ENCODE results near the gene WDR72. TPM values are rescaled to one million over a fixed set of nuclear protein-coding genes. Genes with fewer than 3 reads are reported as not detected.

The WDR72 gene
- polyA plus RNA-seq, 1 of the 3 experiments (the other 2 are of a cell fraction), result 0.02 TPM

DNA sequence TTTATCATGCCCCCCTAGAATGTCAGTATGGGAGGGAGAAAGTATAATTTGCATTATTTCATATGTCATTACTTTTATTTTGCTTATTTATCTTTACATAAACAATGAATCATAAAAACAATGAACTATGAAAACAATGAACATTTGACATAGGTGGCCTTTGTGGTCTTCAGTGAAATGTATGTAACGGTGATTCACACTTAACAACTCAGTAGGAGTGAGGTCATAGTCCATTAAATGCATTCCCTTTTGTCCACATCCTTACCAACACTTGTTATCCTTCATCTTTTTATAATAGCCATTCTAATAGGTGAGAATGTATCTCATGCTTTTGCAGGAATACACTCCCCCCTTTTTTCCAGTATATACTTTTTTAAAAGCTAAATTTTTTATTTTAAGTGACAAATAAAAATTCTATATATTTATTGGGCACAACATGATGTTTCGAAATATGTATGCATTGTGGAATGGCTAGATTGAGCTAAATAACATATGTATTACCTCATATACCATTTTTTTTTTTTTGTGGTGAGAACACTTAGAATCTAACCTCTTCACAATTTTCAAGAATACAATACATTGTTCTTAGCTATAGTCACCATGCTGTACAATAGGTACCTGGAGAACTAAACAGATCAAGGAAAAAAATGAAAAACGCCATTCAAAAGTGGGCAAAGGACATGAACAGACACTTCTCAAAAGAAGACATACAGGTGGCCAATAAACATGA is 189.5 kb downstream of the WDR72 start:
- H3K9me3 ChIP-seq, result no peaks in the 10 kb centered on the region
- no peaks in the 10 kb centered on the region for H3F3A ChIP-seq (replicated peaks; ENCODE audit: insufficient read depth)
- no peak overlapping the region for H3K9ac ChIP-seq
- DNase-seq, result no peak
- no peaks in the 10 kb centered on the region for H3K79me2 ChIP-seq (ENCODE audit: insufficient read depth)
- CTCF ChIA-PET, result no interaction called here
- H3K27ac ChIP-seq (ENCODE audit: low read depth in 2 of 2, low read length in 1 of 2), result no peak overlapping the region
- no peak overlapping the region for H3K4me3 ChIP-seq (ENCODE audit: low read depth in 2 of 2, low read length in 1 of 2)
- WGBS (ENCODE audit: low lambda C conversion rate), result 11% methylated on average over 3 of the region's 3 CpGs
- no peaks in the 10 kb centered on the region for H3K27me3 ChIP-seq (ENCODE audit: insufficient read depth)
- H4K20me1 ChIP-seq (ENCODE audit: insufficient read depth), result no peaks in the 10 kb centered on the region
- H2AFZ ChIP-seq (ENCODE audit: low read depth), result no peak overlapping the region
- POLR2A ChIA-PET, result no interaction called here
- H3K36me3 ChIP-seq (replicated peaks in 1 of 2; ENCODE audit: control insufficient read depth in 1 of 2, insufficient read depth in 2 of 2, low read length in 1 of 2), result no peaks in the 10 kb centered on the region
- TF ChIP-seq, protein P1, sequence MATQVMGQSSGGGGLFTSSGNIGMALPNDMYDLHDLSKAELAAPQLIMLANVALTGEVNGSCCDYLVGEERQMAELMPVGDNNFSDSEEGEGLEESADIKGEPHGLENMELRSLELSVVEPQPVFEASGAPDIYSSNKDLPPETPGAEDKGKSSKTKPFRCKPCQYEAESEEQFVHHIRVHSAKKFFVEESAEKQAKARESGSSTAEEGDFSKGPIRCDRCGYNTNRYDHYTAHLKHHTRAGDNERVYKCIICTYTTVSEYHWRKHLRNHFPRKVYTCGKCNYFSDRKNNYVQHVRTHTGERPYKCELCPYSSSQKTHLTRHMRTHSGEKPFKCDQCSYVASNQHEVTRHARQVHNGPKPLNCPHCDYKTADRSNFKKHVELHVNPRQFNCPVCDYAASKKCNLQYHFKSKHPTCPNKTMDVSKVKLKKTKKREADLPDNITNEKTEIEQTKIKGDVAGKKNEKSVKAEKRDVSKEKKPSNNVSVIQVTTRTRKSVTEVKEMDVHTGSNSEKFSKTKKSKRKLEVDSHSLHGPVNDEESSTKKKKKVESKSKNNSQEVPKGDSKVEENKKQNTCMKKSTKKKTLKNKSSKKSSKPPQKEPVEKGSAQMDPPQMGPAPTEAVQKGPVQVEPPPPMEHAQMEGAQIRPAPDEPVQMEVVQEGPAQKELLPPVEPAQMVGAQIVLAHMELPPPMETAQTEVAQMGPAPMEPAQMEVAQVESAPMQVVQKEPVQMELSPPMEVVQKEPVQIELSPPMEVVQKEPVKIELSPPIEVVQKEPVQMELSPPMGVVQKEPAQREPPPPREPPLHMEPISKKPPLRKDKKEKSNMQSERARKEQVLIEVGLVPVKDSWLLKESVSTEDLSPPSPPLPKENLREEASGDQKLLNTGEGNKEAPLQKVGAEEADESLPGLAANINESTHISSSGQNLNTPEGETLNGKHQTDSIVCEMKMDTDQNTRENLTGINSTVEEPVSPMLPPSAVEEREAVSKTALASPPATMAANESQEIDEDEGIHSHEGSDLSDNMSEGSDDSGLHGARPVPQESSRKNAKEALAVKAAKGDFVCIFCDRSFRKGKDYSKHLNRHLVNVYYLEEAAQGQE (IDR thresholded peaks at IDR 0.05; ENCODE audit: low read depth, low read length), result no peak
- TF ChIP-seq RFX5 (IDR thresholded peaks at IDR 0.05; ENCODE audit: low read length), result no peak
- TF ChIP-seq EZH2phosphoT487 (IDR thresholded peaks at IDR 0.05; ENCODE audit: borderline replicate concordance, low read depth), result no peak
- TF ChIP-seq TEAD4 (IDR thresholded peaks at IDR 0.05; ENCODE audit: borderline replicate concordance, insufficient read depth), result no peak
- no peak for TF ChIP-seq JUND (IDR thresholded peaks at IDR 0.05)
- no peak for TF ChIP-seq RCOR1 (IDR thresholded peaks at IDR 0.05; ENCODE audit: low read length)
- no peak for TF ChIP-seq FOXM1 (IDR thresholded peaks at IDR 0.05; ENCODE audit: low read depth)
- no peak for TF ChIP-seq YY1 (IDR thresholded peaks at IDR 0.05; ENCODE audit: low read depth)
- TF ChIP-seq, protein P2, sequence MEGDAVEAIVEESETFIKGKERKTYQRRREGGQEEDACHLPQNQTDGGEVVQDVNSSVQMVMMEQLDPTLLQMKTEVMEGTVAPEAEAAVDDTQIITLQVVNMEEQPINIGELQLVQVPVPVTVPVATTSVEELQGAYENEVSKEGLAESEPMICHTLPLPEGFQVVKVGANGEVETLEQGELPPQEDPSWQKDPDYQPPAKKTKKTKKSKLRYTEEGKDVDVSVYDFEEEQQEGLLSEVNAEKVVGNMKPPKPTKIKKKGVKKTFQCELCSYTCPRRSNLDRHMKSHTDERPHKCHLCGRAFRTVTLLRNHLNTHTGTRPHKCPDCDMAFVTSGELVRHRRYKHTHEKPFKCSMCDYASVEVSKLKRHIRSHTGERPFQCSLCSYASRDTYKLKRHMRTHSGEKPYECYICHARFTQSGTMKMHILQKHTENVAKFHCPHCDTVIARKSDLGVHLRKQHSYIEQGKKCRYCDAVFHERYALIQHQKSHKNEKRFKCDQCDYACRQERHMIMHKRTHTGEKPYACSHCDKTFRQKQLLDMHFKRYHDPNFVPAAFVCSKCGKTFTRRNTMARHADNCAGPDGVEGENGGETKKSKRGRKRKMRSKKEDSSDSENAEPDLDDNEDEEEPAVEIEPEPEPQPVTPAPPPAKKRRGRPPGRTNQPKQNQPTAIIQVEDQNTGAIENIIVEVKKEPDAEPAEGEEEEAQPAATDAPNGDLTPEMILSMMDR (IDR thresholded peaks at IDR 0.05), result no peak
- TF ChIP-seq, protein P3, sequence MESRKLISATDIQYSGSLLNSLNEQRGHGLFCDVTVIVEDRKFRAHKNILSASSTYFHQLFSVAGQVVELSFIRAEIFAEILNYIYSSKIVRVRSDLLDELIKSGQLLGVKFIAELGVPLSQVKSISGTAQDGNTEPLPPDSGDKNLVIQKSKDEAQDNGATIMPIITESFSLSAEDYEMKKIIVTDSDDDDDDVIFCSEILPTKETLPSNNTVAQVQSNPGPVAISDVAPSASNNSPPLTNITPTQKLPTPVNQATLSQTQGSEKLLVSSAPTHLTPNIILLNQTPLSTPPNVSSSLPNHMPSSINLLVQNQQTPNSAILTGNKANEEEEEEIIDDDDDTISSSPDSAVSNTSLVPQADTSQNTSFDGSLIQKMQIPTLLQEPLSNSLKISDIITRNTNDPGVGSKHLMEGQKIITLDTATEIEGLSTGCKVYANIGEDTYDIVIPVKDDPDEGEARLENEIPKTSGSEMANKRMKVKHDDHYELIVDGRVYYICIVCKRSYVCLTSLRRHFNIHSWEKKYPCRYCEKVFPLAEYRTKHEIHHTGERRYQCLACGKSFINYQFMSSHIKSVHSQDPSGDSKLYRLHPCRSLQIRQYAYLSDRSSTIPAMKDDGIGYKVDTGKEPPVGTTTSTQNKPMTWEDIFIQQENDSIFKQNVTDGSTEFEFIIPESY (IDR thresholded peaks at IDR 0.05; ENCODE audit: borderline replicate concordance, low read depth), result no peak
- no peak for TF ChIP-seq EP300 (IDR thresholded peaks at IDR 0.05; ENCODE audit: borderline replicate concordance in 1 of 2, low read depth in 1 of 2, low read length in 1 of 2)
- TF ChIP-seq, protein P4, sequence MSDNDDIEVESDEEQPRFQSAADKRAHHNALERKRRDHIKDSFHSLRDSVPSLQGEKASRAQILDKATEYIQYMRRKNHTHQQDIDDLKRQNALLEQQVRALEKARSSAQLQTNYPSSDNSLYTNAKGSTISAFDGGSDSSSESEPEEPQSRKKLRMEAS (IDR thresholded peaks at IDR 0.05; ENCODE audit: low read depth), result no peak
- H3K9me2 ChIP-seq, result no peaks in the 10 kb centered on the region
- H3K4me1 ChIP-seq (ENCODE audit: control insufficient read depth in 1 of 2, insufficient read depth in 2 of 2, low read depth in 1 of 2, low read length in 1 of 2), result no peaks in the 10 kb centered on the region
- no peak overlapping the region for H3K4me2 ChIP-seq
